NB4 (cell line): Measurements from ENCODE around the gene CELF5.
"Not testable (repeated sequence)": the region's sequence is repeated elsewhere in the genome, so short reads cannot be mapped to it uniquely, and the experiment has no call there.

Experiments
- DNase-seq: peaks from one replicate; pipeline ENCODE4 v3.0.0; 2010; ENCODE audit warnings: low read depth
- H3K4me3 ChIP-seq: one replicate; pipeline ENCODE4 v1.5.1; 2011; ENCODE audit warnings: mild to moderate bottlenecking, low read depth, low read length, moderate library complexity
- CTCF ChIP-seq: IDR thresholded peaks from one replicate; pipeline ENCODE4 v1.5.1; 2012; ENCODE audit warnings: low read depth, low read length
- MAX ChIP-seq: IDR thresholded peaks from 2 replicates; pipeline ENCODE4 v1.6.1; 2011; ENCODE audit warnings: low read depth, low read length
- MYC ChIP-seq: IDR thresholded peaks from 2 replicates; pipeline ENCODE4 v1.6.1; 2011; ENCODE audit warnings: low read depth, low read length
- POLR2A ChIP-seq: IDR thresholded peaks from 2 replicates; pipeline ENCODE4 v1.6.1; 2011; ENCODE audit warnings: mild to moderate bottlenecking; ENCODE audit not compliant: insufficient read length; ENCODE audit errors: extremely low read depth

Gene CELF5

GRCh38 chr19:3342246-3342645 is 117.8 kb downstream of the CELF5 start:
- no peak for TF ChIP-seq CTCF
- TF ChIP-seq MAX, result no peak
- no peak for TF ChIP-seq MYC
- TF ChIP-seq POLR2A, result no peak

GRCh38 chr19:3342962-3343361 is 118.5 kb downstream of the CELF5 start:
- H3K4me3 ChIP-seq, DNase-seq: not testable (repeated sequence)

More at GRCh38 chr19:3342246-3342645, 117.8 kb downstream of the CELF5 start:
- no peak overlapping the region for H3K4me3 ChIP-seq
- DNase-seq, result no peak

- no peak overlapping the region for H3K4me3 ChIP-seq
- TF ChIP-seq POLR2A (no peak), CTCF (no peak), MYC (peak; percentile 84), MAX (peak; percentile 73)
- peak; percentile 93 for DNase-seq
These were observed 119.4 kb downstream of the CELF5 start for GRCh38 chr19:3343619-3344502.

- no peak for TF ChIP-seq POLR2A
- TF ChIP-seq MAX, result no peak
- TF ChIP-seq MYC, result no peak
- no peak for TF ChIP-seq CTCF
- DNase-seq, result no peak
- H3K4me3 ChIP-seq, result no peak overlapping the region
These were observed 120.4 kb downstream of the CELF5 start for GRCh38 chr19:3344608-3345598.

- DNase-seq, result no peak
- no peak overlapping the region for H3K4me3 ChIP-seq
These were observed 121.5 kb downstream of the CELF5 start for GRCh38 chr19:3345850-3346460.

More at GRCh38 chr19:3345850-3346460, 121.5 kb downstream of the CELF5 start:
- TF ChIP-seq MAX, result no peak
